Thymus (tissue), 11 donors: ENCODE measurements around the gene NFKB2. TPM values are rescaled to one million over a fixed set of nuclear protein-coding genes. Genes with fewer than 3 reads are reported as not detected.
A peak's percentile ranks its signal among the peaks of the same experiment; 100 is the strongest.

Source experiments
- DNase-seq, 9 donors: peaks; one replicate each; pipeline ENCODE4 v3.0.0-alpha.2; 2013; ENCODE audit warnings: low spot score in 9 of 9, low read depth in 6 of 9, missing footprints in 1 of 9
- H3K27ac ChIP-seq, 2 donors: one replicate each; pipeline ENCODE4 v1.5.1; 2013; ENCODE audit warnings: control low read depth in 1 of 2, low read depth in 1 of 2, low read length in 1 of 2, mild to moderate bottlenecking in 1 of 2, moderate library complexity in 1 of 2
- H3K27me3 ChIP-seq, 2 donors: one replicate each; pipeline ENCODE4 v1.5.1; 2013; ENCODE audit warnings: low read length in 1 of 2; ENCODE audit not compliant: control insufficient read depth in 2 of 2, insufficient read depth in 1 of 2
- H3K36me3 ChIP-seq, 2 donors: one replicate each; pipeline ENCODE4 v1.5.1; 2013; ENCODE audit warnings: low read length in 1 of 2, mild to moderate bottlenecking in 1 of 2, moderate library complexity in 1 of 2; ENCODE audit not compliant: control insufficient read depth in 2 of 2, insufficient read depth in 2 of 2
- H3K4me1 ChIP-seq, 2 donors: one replicate each; pipeline ENCODE4 v1.5.1; 2013; ENCODE audit warnings: low read length in 2 of 2; ENCODE audit not compliant: control insufficient read depth in 2 of 2, insufficient read depth in 2 of 2
- H3K4me3 ChIP-seq, 2 donors: one replicate each; pipeline ENCODE4 v1.5.1; 2013; ENCODE audit warnings: low read length in 2 of 2, control low read depth in 1 of 2, mild to moderate bottlenecking in 1 of 2
- H3K9me3 ChIP-seq, 2 donors: one replicate each; pipeline ENCODE4 v1.5.1; 2013; ENCODE audit warnings: low read length in 1 of 2, mild to moderate bottlenecking in 1 of 2; ENCODE audit not compliant: control insufficient read depth in 2 of 2, insufficient read depth in 1 of 2
- WGBS: extraction: QIAGEN DNeasy Blood & Tissue Kit; methylation state at CpG from one replicate; pipeline ENCODE4 v1.1.7; 2013; 5-methylcytosine and 5-hydroxymethylcytosine counted together
- polyA plus RNA-seq: library from polyadenylated mRNA; stranded (reverse); fragments of 200-250 nt; gene quantifications from one replicate; pipeline ENCODE4 v1.2.3, GENCODE V29; 2013
- total RNA-seq: library from RNA; stranded (reverse); fragments of 120-200 nt; gene quantifications from one replicate; pipeline ENCODE4 v1.2.4, GENCODE V29; 2013
- donor health status: healthy.

The NFKB2 gene
- total and polyA plus RNA-seq, 2 donors, result 35.6 to 37.8 TPM

GRCh38 chr10:102450374-102451104 is 55.0 kb downstream of the NFKB2 start:
- Histone ChIP-seq H3K27ac (peak overlapping the region; percentile 81 to 91), H3K9me3 (no peaks in the 10 kb centered on the region), H3K4me3 (peak overlapping the region; percentile 57 to 89), H3K27me3 (no peaks in the 10 kb centered on the region), H3K4me1 (peaks cover 6 to 23% of the 10 kb centered on the region in 2 donors), H3K36me3 (peaks cover 0 to 8% of the 10 kb centered on the region in 2 donors)
- WGBS, result under 1% methylated on average over 104 of the region's 104 CpGs
- peak; percentile 57 to 91 (median 81) for DNase-seq

GRCh38 chr10:102451105-102451969 is 55.8 kb downstream of the NFKB2 start, which contains the start of gene C10orf95:
C10orf95 (minus strand) TSS chr10:102451543; CDS start chr10:102451093, 450 bp downstream.
- peak within 1 kb of the TSS; percentile 57 to 89 for H3K4me3 ChIP-seq
- peak within 1 kb of the TSS in 1 of 2 donors; percentile 91 for H3K27ac ChIP-seq
- no peaks in the 10 kb centered on the region for H3K9me3 ChIP-seq
- DNase-seq, result no peak
- peaks cover 0 to 15% of the 10 kb centered on the region in 2 donors for H3K36me3 ChIP-seq
- WGBS, result 43% methylated on average over 28 of the region's 28 CpGs
- H3K4me1 ChIP-seq, result peaks cover 6 to 23% of the 10 kb centered on the region in 2 donors
- no peaks in the 10 kb centered on the region for H3K27me3 ChIP-seq

Other genes starting within 250 kb of the NFKB2 start
- 64.9 TPM for gene NOLC1, start 243.3 kb upstream of the NFKB2 start, total RNA-seq
- 42.5 TPM for gene NOLC1, start 243.3 kb upstream of the NFKB2 start, polyA plus RNA-seq
- gene ELOVL3, start 169.4 kb upstream of the NFKB2 start, total RNA-seq, result 0.19 TPM
- gene ELOVL3, start 169.4 kb upstream of the NFKB2 start, polyA plus RNA-seq, result 0.48 TPM
- gene PITX3, start 154.2 kb upstream of the NFKB2 start, total RNA-seq, result 0.05 TPM
- gene PITX3, start 154.2 kb upstream of the NFKB2 start, polyA plus RNA-seq, result 0.02 TPM
- gene GBF1, start 150.2 kb upstream of the NFKB2 start, total RNA-seq, result 9.6 TPM
- gene GBF1, start 150.2 kb upstream of the NFKB2 start, polyA plus RNA-seq, result 11.1 TPM
- 4.6 TPM for gene PSD, start 23.1 kb downstream of the NFKB2 start, total RNA-seq
- gene PSD, start 23.1 kb downstream of the NFKB2 start, polyA plus RNA-seq, result 3.8 TPM
- 7.8 TPM for gene FBXL15, start 25.1 kb downstream of the NFKB2 start, total RNA-seq
- gene FBXL15, start 25.1 kb downstream of the NFKB2 start, polyA plus RNA-seq, result 12.0 TPM
- gene CUEDC2, start 36.9 kb downstream of the NFKB2 start, total RNA-seq, result 40.5 TPM
- gene CUEDC2, start 36.9 kb downstream of the NFKB2 start, polyA plus RNA-seq, result 52.4 TPM
- gene C10orf95, start 55.8 kb downstream of the NFKB2 start, total RNA-seq, result 0.19 TPM
- gene C10orf95, start 55.8 kb downstream of the NFKB2 start, polyA plus RNA-seq, result 0.46 TPM
- 60.2 TPM for gene ACTR1A, start 107.0 kb downstream of the NFKB2 start, total RNA-seq
- gene ACTR1A, start 107.0 kb downstream of the NFKB2 start, polyA plus RNA-seq, result 63.7 TPM
- gene SUFU, start 108.3 kb downstream of the NFKB2 start, total RNA-seq, result 2.6 TPM
- gene SUFU, start 108.3 kb downstream of the NFKB2 start, polyA plus RNA-seq, result 4.3 TPM
- gene TRIM8, start 248.8 kb downstream of the NFKB2 start, total RNA-seq, result 21.7 TPM
- 65.5 TPM for gene TRIM8, start 248.8 kb downstream of the NFKB2 start, polyA plus RNA-seq